Measurements from ENCODE around the gene NQO2.

GRCh38 chr6:2958776-2959175, 40.9 kb upstream of the NQO2 start:
- TF ChIP-seq POLR2AphosphoS5 (IDR thresholded peaks at IDR 0.05) (no peak), CTCF (IDR thresholded peaks at IDR 0.05) (no peak), EP300 (IDR thresholded peaks at IDR 0.05) (no peak), POLR2A (IDR thresholded peaks at IDR 0.05) (no peak)
